Measurements from ENCODE around the gene ADD2. TPM values are rescaled to one million over a fixed set of nuclear protein-coding genes. Genes with fewer than 3 reads are reported as not detected.

Gene ADD2
- total RNA-seq, 1 experiment from 2014 or later = 4.4 TPM

DNA sequence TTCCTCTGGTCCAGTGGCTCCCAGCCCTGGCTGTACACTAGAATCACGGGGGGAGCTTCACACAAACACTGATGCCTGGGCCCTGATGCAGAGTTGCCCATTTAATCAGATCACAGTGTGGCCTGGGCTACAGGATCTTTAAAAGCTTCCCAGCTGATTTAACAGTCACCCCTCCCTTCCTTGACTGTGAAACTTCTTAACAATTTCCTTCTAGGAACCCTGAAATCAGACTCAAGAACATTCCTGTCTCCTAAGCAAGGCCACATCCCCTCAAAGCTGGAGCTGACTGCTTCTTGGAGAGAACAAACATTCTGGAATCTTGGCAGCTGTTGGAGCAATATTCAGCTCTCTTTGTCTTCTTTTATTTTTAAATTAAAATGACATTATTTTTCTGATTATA, 88.7 kb downstream of the ADD2 start:
- no peaks in the 10 kb centered on the region for H3K79me2 ChIP-seq (ENCODE audit: low read length)
- no peak overlapping the region for H2AFZ ChIP-seq (ENCODE audit: low read length)
- peaks cover 75% of the 10 kb centered on the region for H3K27me3 ChIP-seq (ENCODE audit: low read length)
- ChIA-PET CTCF (no interaction called here), POLR2A (ENCODE audit: unreplicated experiment) (interaction anchor here (0.7 kb wide), 1 partner anchor 13 kb away, joined by 6 read pairs; no protein-coding TSS in a partner anchor)
- H3K9me2 ChIP-seq (replicated peaks; ENCODE audit: low read length) = no peaks in the 10 kb centered on the region
- no peaks in the 10 kb centered on the region for H3F3A ChIP-seq (ENCODE audit: low read length, unreplicated experiment)
- H3K9ac ChIP-seq (ENCODE audit: low read length) = no peak overlapping the region
- H3K4me2 ChIP-seq (ENCODE audit: low read length) = no peak overlapping the region
- BruUV-seq (replicated peaks) = no TSS peak
- ATAC-seq (no peak), DNase-seq (no peak)
- intact Hi-C loops (cut with micrococcal nuclease) = no loop called here
- no peak for TF ChIP-seq EZH2 (IDR thresholded peaks at IDR 0.05; ENCODE audit: low read length, unreplicated experiment)
- TF ChIP-seq, protein P1, sequence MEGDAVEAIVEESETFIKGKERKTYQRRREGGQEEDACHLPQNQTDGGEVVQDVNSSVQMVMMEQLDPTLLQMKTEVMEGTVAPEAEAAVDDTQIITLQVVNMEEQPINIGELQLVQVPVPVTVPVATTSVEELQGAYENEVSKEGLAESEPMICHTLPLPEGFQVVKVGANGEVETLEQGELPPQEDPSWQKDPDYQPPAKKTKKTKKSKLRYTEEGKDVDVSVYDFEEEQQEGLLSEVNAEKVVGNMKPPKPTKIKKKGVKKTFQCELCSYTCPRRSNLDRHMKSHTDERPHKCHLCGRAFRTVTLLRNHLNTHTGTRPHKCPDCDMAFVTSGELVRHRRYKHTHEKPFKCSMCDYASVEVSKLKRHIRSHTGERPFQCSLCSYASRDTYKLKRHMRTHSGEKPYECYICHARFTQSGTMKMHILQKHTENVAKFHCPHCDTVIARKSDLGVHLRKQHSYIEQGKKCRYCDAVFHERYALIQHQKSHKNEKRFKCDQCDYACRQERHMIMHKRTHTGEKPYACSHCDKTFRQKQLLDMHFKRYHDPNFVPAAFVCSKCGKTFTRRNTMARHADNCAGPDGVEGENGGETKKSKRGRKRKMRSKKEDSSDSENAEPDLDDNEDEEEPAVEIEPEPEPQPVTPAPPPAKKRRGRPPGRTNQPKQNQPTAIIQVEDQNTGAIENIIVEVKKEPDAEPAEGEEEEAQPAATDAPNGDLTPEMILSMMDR (conservative IDR thresholded peaks at IDR 0.05; ENCODE audit: low read depth, low read length) = no peak
- no peak for TF ChIP-seq EZH2phosphoT487 (IDR thresholded peaks at IDR 0.05; ENCODE audit: borderline replicate concordance, low read length)
- no peaks in the 10 kb centered on the region for H3K36me3 ChIP-seq (ENCODE audit: low read depth, low read length)
- no peaks in the 10 kb centered on the region for H4K20me1 ChIP-seq (ENCODE audit: low read length)
- no peaks in the 10 kb centered on the region for H3K4me1 ChIP-seq (ENCODE audit: insufficient read depth, low read length)
- H3K4me3 ChIP-seq (ENCODE audit: low read length) = no peak overlapping the region
- H3K27ac ChIP-seq (ENCODE audit: low read length) = no peak overlapping the region
- no peaks in the 10 kb centered on the region for H3K9me3 ChIP-seq (ENCODE audit: low read length)

DNA sequence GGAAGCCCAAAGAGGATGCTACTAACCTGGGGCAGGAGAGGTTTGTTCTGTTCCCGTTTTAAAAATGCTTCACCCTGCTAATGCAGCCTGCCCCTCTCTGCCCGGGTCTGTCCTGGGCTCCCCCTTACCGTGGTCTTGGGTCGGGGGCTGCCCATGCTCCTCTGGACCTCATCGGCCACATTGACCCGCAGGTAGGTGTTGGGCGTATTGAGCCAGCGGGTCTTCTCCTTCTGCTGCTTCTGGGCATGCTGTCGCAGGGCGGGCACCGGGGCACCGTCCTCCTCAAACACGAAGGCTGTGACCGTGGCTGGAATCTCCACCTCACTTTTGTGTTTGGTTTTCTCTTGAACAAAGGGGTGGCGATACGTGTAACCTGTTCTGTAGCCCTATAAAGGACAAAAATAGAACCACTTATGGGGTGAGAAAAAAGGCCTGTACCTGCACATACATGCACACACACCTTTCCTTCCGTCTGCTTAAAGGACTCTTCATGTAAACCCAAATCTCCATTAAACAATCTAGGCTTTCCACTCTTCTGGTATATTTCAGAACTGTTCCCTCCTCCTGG, 89.3 kb downstream of the ADD2 start:
- Histone ChIP-seq H3K9ac (ENCODE audit: low read length) (no peak overlapping the region), H3K4me2 (ENCODE audit: low read length) (no peak overlapping the region), H3K9me3 (ENCODE audit: low read length) (no peaks in the 10 kb centered on the region), H3F3A (ENCODE audit: low read length, unreplicated experiment) (no peaks in the 10 kb centered on the region), H2AFZ (ENCODE audit: low read length) (no peak overlapping the region), H3K79me2 (ENCODE audit: low read length) (no peaks in the 10 kb centered on the region), H3K27me3 (ENCODE audit: low read length) (peaks cover 71% of the 10 kb centered on the region), H3K27ac (ENCODE audit: low read length) (no peak overlapping the region), H3K4me3 (ENCODE audit: low read length) (no peak overlapping the region), H3K4me1 (ENCODE audit: insufficient read depth, low read length) (no peaks in the 10 kb centered on the region), H3K9me2 (replicated peaks; ENCODE audit: low read length) (no peaks in the 10 kb centered on the region), H4K20me1 (ENCODE audit: low read length) (no peaks in the 10 kb centered on the region), H3K36me3 (ENCODE audit: low read depth, low read length) (no peaks in the 10 kb centered on the region)
- no TSS peak for BruUV-seq (replicated peaks)
- TF ChIP-seq, protein P1 (conservative IDR thresholded peaks at IDR 0.05; ENCODE audit: low read depth, low read length) = no peak
- TF ChIP-seq EZH2phosphoT487 (IDR thresholded peaks at IDR 0.05; ENCODE audit: borderline replicate concordance, low read length) (no peak), EZH2 (IDR thresholded peaks at IDR 0.05; ENCODE audit: low read length, unreplicated experiment) (no peak)
- ATAC-seq = no peak
- no peak for DNase-seq
- ChIA-PET POLR2A (ENCODE audit: unreplicated experiment) (interaction anchor here (0.7 kb wide), 1 partner anchor 12 kb away, joined by 6 read pairs; no protein-coding TSS in a partner anchor), CTCF (no interaction called here)
- intact Hi-C loops (cut with micrococcal nuclease) = no loop called here

DNA sequence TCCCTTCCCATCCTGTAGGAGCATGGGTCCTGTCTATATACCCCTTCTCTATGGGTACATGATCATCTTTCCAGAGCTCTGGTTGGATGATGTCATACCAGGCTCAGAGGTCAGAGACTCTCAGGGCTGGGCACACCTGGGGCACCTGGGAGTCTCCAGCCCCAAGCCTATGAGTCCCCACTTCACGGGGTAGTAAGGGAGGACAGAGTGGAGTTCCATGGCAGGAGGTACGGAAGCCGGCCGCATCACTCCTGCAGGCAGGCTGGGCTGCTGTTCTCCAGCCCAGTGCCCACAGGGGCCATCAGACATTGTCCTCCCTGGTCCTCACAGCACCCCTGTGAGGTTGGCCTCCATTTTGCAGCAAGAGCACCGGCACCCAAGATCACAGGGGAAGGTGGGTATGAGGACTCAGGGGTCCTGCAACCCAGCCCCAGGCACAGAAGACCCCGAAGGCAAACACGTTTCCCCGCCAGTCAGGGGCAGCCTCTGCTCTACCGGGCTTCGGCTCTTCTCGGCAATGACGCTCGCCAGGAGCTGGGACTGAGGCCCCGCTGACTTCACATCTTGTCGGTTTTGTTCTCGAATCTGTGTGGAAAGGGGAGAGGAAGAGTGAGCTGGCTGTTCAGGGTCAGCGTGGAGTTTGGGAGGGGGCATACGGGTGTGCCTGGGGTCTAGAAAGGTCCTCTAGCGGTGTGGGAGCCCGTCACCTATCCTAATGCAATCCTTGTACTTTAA, 91.5 kb downstream of the ADD2 start:
- H3K4me3 ChIP-seq (ENCODE audit: low read length) = no peak overlapping the region
- peaks cover 57% of the 10 kb centered on the region for H3K27me3 ChIP-seq (ENCODE audit: low read length)

More for the DNA sequence above, 91.5 kb downstream of the ADD2 start:
- Histone ChIP-seq H3K9me3 (ENCODE audit: low read length) (no peaks in the 10 kb centered on the region), H4K20me1 (ENCODE audit: low read length) (no peaks in the 10 kb centered on the region), H2AFZ (ENCODE audit: low read length) (no peak overlapping the region), H3F3A (ENCODE audit: low read length, unreplicated experiment) (no peaks in the 10 kb centered on the region), H3K27ac (ENCODE audit: low read length) (no peak overlapping the region), H3K36me3 (ENCODE audit: low read depth, low read length) (no peaks in the 10 kb centered on the region), H3K4me1 (ENCODE audit: insufficient read depth, low read length) (0 out of 2 replicates have a peak, but pooled peaks cover under 1% of the 10 kb centered on the region), H3K4me2 (ENCODE audit: low read length) (no peak overlapping the region), H3K9me2 (replicated peaks; ENCODE audit: low read length) (no peaks in the 10 kb centered on the region), H3K9ac (ENCODE audit: low read length) (no peak overlapping the region), H3K79me2 (ENCODE audit: low read length) (no peaks in the 10 kb centered on the region)
- POLR2A ChIA-PET (ENCODE audit: unreplicated experiment) = no interaction called here
- DNase-seq (no peak), ATAC-seq (no peak)
- CTCF ChIA-PET = no interaction called here
- intact Hi-C loops (cut with micrococcal nuclease) = no loop called here
- no TSS peak for BruUV-seq (replicated peaks)
- TF ChIP-seq EZH2phosphoT487 (IDR thresholded peaks at IDR 0.05; ENCODE audit: borderline replicate concordance, low read length) = no peak
- TF ChIP-seq EZH2 (IDR thresholded peaks at IDR 0.05; ENCODE audit: low read length, unreplicated experiment) = no peak
- TF ChIP-seq, protein P1 (conservative IDR thresholded peaks at IDR 0.05; ENCODE audit: low read depth, low read length) = no peak

Measured in PC-3 (cell line).